Islet of Langerhans (tissue), 1 donor: ENCODE measurements around the gene DCC.

Source experiments
- FAIRE-seq: peaks from one replicate; lab custom pipeline; 2011; peaks lifted over from hg19 to GRCh38; lab: Jason Lieb, UNC

The DCC gene

GRCh38 chr18:52510139-52510538 lies 170.1 kb downstream of the DCC start:
- FAIRE-seq: no peak

DNA sequence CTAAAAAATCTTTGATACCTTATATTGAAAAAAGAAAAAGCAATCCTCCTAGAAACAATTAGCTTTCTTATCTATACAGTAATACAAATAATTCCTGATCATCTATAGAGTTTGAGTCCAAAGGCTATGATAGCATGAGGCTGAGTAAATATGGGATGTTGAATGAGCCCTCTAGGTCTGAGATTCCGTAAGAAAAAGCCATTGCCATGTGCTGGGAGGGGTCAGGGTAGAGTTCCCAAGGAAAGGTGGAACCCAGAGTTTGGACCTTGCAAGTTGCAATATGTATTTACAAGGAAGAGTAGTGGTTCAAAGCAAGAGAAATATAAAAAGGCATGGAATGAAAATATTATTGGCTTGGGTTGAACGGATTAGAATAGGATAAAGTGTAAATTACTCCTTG lies 178.1 kb downstream of the DCC start:
- no peak for FAIRE-seq

- FAIRE-seq: no peak
Measured at GRCh38 chr18:52519021-52519420, 179.0 kb downstream of the DCC start.

GRCh38 chr18:52523566-52523965 lies 183.6 kb downstream of the DCC start:
- FAIRE-seq: no peak

DNA sequence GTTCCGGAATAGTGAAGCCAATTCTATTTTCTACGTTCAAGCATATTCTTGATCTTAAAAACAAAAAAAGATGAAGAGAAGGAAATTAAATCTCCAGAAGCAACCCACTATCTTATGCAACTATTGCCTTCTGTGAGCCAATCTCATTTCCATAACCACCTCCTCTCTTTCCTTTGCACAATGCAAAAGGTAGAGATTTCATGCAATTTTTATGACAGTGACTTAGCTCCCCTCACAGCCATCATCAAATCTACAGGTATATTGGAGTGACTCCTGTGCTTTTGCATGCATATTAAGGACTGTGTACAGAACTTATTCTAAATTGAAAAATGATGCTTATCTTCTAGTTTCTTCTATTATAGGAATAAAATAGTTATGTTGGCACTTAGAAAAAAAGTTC lies 191.8 kb downstream of the DCC start:
- no peak for FAIRE-seq

- FAIRE-seq: no peak
Measured at GRCh38 chr18:52536039-52536438, 196.0 kb downstream of the DCC start.

GRCh38 chr18:52537261-52537660 lies 197.3 kb downstream of the DCC start:
- no peak for FAIRE-seq

GRCh38 chr18:52541056-52541455 lies 201.1 kb downstream of the DCC start:
- FAIRE-seq: no peak

GRCh38 chr18:52544086-52544485 lies 204.1 kb downstream of the DCC start:
- no peak for FAIRE-seq

DNA sequence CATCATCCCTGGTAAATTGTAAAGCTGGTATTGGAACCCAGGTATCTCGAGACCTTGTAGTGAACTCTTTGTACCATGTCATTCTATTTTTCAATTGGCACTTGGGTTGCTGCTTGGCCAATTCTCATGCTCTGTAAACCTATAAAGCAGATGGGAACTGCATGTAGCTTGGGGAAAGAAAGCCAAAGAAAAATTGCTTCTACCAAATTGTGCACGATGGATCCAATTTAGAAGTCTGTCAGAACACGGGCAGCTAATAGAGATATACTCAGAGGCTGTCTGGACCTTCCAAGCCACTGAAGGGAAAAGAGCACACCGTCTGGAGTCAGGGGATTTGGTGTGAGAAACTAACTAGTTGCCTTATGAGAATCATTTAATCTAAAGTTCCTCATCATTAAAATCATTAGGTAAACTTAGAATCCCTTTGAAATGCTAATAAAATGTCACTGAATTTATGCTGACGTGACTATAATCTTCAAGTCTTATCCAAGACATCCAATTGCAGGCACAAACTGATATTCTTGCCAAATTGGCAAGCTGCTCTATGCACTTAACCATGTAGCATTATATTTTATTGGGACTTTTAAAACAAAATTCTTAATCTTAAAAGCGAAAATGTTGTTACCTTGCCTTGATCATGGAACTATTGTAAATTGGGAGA lies 206.8 kb downstream of the DCC start:
- no peak for FAIRE-seq

- FAIRE-seq: no peak
Measured at GRCh38 chr18:52553441-52553840, 213.4 kb downstream of the DCC start.

GRCh38 chr18:52554180-52554579 lies 214.2 kb downstream of the DCC start:
- FAIRE-seq: no peak

GRCh38 chr18:52567360-52567759 lies 227.4 kb downstream of the DCC start:
- no peak for FAIRE-seq

DNA sequence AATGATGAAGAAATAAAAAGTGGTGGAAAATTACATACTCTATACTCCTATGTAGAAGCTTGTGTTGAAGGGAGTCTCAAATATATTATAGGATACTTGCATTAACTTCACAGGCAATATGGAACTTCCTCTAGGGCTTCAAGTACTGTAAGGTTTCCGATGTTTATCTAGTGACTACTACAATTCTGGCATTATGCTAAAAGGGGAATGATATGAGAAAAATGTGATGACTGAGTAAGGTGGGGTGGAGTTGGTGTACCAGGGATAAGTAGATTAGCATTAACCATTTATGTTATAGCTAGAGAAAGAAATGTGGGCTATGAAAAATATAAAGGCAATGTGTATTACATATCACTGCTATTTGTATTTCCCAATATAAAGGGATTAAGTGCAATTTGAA lies 229.5 kb downstream of the DCC start:
- no peak for FAIRE-seq

- no peak for FAIRE-seq
Measured at GRCh38 chr18:52570975-52571374, 231.0 kb downstream of the DCC start.

GRCh38 chr18:52572036-52573000 lies 232.3 kb downstream of the DCC start:
- no peak for FAIRE-seq

- FAIRE-seq: no peak
Measured at GRCh38 chr18:52577795-52578194, 237.8 kb downstream of the DCC start.

DNA sequence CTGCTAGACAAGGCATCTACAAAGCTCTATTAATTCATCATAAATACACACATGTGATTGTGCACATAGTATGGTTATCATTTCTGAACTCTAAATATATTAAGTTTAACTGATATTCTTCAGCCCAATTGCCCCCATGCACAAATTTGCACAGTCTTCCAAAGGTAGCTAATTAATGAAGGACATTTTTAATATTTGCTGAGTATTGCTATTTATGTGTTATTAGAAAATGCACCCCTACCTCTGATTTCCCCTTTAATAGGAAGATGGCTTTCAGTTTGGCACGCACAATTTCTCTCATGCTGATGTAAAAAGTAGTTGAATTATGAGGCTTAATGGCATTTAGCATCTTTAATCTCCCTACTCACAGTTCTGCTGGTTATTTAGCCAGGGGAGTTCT lies 242.1 kb downstream of the DCC start:
- no peak for FAIRE-seq

GRCh38 chr18:52582516-52582915 lies 242.5 kb downstream of the DCC start:
- no peak for FAIRE-seq

GRCh38 chr18:52588931-52589330 lies 248.9 kb downstream of the DCC start:
- FAIRE-seq: no peak

DNA sequence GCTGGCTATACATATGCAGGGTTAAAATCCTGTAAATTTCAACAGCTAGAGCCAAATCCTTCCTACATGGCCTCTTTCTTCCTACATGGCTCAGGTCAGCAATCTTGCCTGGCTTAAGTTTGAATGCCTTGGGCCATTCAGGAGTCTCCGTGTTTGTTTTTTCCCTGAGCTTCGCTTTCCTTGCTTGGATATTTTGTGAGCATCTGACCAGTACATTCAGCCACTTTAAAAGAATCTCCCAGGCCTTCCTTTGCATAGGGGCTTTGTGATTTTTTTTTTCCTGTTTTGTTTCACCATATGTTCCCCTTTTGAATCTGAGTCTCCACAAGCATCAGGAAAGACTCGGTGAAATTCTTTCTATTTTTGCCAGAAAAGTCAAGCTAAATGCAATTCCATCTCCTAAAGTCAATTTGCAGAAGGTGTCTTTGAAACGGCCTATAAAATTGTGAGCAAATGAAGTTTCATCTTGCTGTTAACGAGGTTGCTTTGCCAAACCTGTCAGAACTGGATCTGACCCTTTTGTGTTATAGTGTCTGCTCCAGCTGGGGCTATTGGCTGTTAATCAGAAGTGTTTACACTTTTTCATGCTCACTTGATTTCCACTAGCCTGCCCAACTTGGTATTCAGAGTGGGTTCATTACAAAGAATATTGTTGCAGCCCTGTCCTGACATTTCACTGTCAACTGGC lies 256.9 kb downstream of the DCC start:
- no peak for FAIRE-seq

GRCh38 chr18:52598921-52599320 lies 258.9 kb downstream of the DCC start:
- no peak for FAIRE-seq

DNA sequence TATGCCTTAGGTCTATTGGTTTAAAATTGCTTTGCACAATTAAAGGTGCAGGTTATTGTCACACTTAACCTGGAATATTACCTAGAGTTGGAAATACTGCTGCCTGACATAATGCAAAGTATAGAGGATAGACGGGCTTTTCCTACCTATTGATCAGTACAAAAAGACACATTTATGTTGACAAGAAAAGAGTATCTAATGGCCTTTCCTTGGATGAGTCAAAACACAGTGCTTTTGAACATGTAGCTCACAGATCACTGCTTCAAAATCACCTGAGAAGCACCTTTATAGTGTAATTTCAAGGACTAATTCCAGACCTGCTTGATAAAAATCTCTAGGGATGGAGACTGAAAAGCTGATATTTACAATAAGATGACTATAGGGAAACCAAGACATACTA lies 262.8 kb downstream of the DCC start:
- no peak for FAIRE-seq
